ENCODE results near the gene PTPN1.

Gene PTPN1

GRCh38 chr20:50514750-50515149, 4.6 kb downstream of the PTPN1 start:
- DNase-seq = no peak

- no peak for DNase-seq
Measured at GRCh38 chr20:50515471-50516106, 5.4 kb downstream of the PTPN1 start.

GRCh38 chr20:50516180-50516934, 6.2 kb downstream of the PTPN1 start:
- no peak for DNase-seq

- no peak for DNase-seq
Measured at GRCh38 chr20:50516935-50517816, 7.0 kb downstream of the PTPN1 start.

- DNase-seq = no peak
Measured at GRCh38 chr20:50517817-50518154, 7.6 kb downstream of the PTPN1 start.

GRCh38 chr20:50518270-50518721, 8.1 kb downstream of the PTPN1 start:
- no peak for DNase-seq

- DNase-seq = no peak
Measured at GRCh38 chr20:50519036-50519762, 9.0 kb downstream of the PTPN1 start.

GRCh38 chr20:50520222-50520880, 10.2 kb downstream of the PTPN1 start:
- peak; percentile 11 for DNase-seq

GRCh38 chr20:50521221-50522052, 11.3 kb downstream of the PTPN1 start:
- no peak for DNase-seq

- no peak for DNase-seq
Measured at GRCh38 chr20:50522053-50522674, 12.0 kb downstream of the PTPN1 start.

- DNase-seq = no peak
Measured at GRCh38 chr20:50523552-50524167, 13.5 kb downstream of the PTPN1 start.

GRCh38 chr20:50525681-50526080, 15.5 kb downstream of the PTPN1 start:
- no peak for DNase-seq

GRCh38 chr20:50526403-50526989, 16.3 kb downstream of the PTPN1 start:
- DNase-seq = no peak

- DNase-seq = no peak
Measured at GRCh38 chr20:50527068-50527605, 17.0 kb downstream of the PTPN1 start.

GRCh38 chr20:50528129-50528528, 17.9 kb downstream of the PTPN1 start:
- no peak for DNase-seq

- DNase-seq = no peak
Measured at GRCh38 chr20:50528804-50529351, 18.7 kb downstream of the PTPN1 start.

GRCh38 chr20:50532221-50532620, 22.0 kb downstream of the PTPN1 start:
- no peak for DNase-seq

- DNase-seq = no peak
Measured at GRCh38 chr20:50533061-50533460, 22.9 kb downstream of the PTPN1 start.

GRCh38 chr20:50533464-50533863, 23.3 kb downstream of the PTPN1 start:
- no peak for DNase-seq
